ENCODE measurements around the gene SLC5A7. TPM values are rescaled to one million over a fixed set of nuclear protein-coding genes. Genes with fewer than 3 reads are reported as not detected.

Gene SLC5A7
- total and polyA plus RNA-seq, 2 donors (not counting 1 experiment from before 2014, with no cell fraction given), result not detected

GRCh38 chr2:108048752-108049151 lies 62.4 kb downstream of the SLC5A7 start:
- H3K27me3 Mint-ChIP-seq, result no peaks in the 10 kb centered on the region
- Histone ChIP-seq H3K27me3 (replicated peaks in 1 of 4; ENCODE audit: control extremely low read depth in 1 of 4, control insufficient read depth in 3 of 4, insufficient read depth in 4 of 4, low read length in 3 of 4) (no peaks in the 10 kb centered on the region), H4K20me1 (ENCODE audit: control insufficient read depth, insufficient read depth, low read length, poor library complexity, severe bottlenecking) (no peaks in the 10 kb centered on the region), H2AFZ (ENCODE audit: insufficient read depth, low read depth, low read length, poor library complexity, severe bottlenecking) (no peak overlapping the region), H3K4me2 (replicated peaks; ENCODE audit: low read depth, low read length, poor library complexity, severe bottlenecking) (no peak overlapping the region), H3K9ac (ENCODE audit: low read length) (no peak overlapping the region), H3K79me2 (ENCODE audit: control insufficient read depth, insufficient read depth, low read length) (no peaks in the 10 kb centered on the region), H3K27ac (ENCODE audit: low read length in 2 of 2) (no peak overlapping the region), H3K9me3 (ENCODE audit: control extremely low read depth in 1 of 3, control insufficient read depth in 2 of 3, insufficient read depth in 1 of 3, low read length in 2 of 3) (peaks cover 0 to 2% (median 0%) of the 10 kb centered on the region in 3 donors), H3K4me3 (ENCODE audit: control extremely low read depth in 1 of 5, extremely low read depth in 1 of 5, insufficient read depth in 1 of 5, low read depth in 2 of 5, low read length in 4 of 5) (no peak overlapping the region), H3K36me3 (replicated peaks in 1 of 2; ENCODE audit: control extremely low read depth in 1 of 2, control insufficient read depth in 1 of 2, extremely low read depth in 1 of 2, insufficient read depth in 2 of 2, low read length in 1 of 2) (no peaks in the 10 kb centered on the region), H3K4me1 (ENCODE audit: control insufficient read depth in 2 of 2, insufficient read depth in 2 of 2, low read length in 2 of 2) (no peaks in the 10 kb centered on the region)
- TF ChIP-seq EZH2 (IDR thresholded peaks at IDR 0.05; ENCODE audit: borderline replicate concordance, insufficient read depth, low read depth, low read length, poor library complexity, severe bottlenecking), result no peak
- no peak for TF ChIP-seq CTCF (IDR thresholded peaks at IDR 0.05)
- ChIA-PET POLR2A (no interaction called here), CTCF (no interaction called here)
- whole genome bisulfite sequencing (ENCODE audit: insufficient coverage), result 100% methylated on average over 1 of the region's 5 CpGs
- no peak overlapping the region for H3K4me3 Mint-ChIP-seq
- DNase-seq (no peak), ATAC-seq (ENCODE audit: low read depth) (no peak)
- intact Hi-C loops (cut with micrococcal nuclease), result no loop called here
- no peaks in the 10 kb centered on the region for H3K4me1 Mint-ChIP-seq
- H3K9me3 Mint-ChIP-seq (ENCODE audit: insufficient read depth), result peaks cover 3% of the 10 kb centered on the region
- no peak overlapping the region for H3K27ac Mint-ChIP-seq

- no peak overlapping the region for H3K4me2 ChIP-seq (replicated peaks; ENCODE audit: low read depth, low read length, poor library complexity, severe bottlenecking)
Observed at GRCh38 chr2:108058576-108059137, 72.3 kb downstream of the SLC5A7 start.

More at GRCh38 chr2:108058576-108059137, 72.3 kb downstream of the SLC5A7 start:
- no peaks in the 10 kb centered on the region for H3K4me1 ChIP-seq (ENCODE audit: control insufficient read depth in 2 of 2, insufficient read depth in 2 of 2, low read length in 2 of 2)
- H3K4me3 ChIP-seq (ENCODE audit: control extremely low read depth in 1 of 5, extremely low read depth in 1 of 5, insufficient read depth in 1 of 5, low read depth in 2 of 5, low read length in 4 of 5), result no peak overlapping the region
- no peaks in the 10 kb centered on the region for H3K9me3 Mint-ChIP-seq (ENCODE audit: insufficient read depth)
- no peaks in the 10 kb centered on the region for H3K36me3 ChIP-seq (replicated peaks in 1 of 2; ENCODE audit: control extremely low read depth in 1 of 2, control insufficient read depth in 1 of 2, extremely low read depth in 1 of 2, insufficient read depth in 2 of 2, low read length in 1 of 2)
- no peaks in the 10 kb centered on the region for H3K79me2 ChIP-seq (ENCODE audit: control insufficient read depth, insufficient read depth, low read length)
- H3K27ac ChIP-seq (ENCODE audit: low read length in 2 of 2), result no peak overlapping the region
- intact Hi-C loops (cut with micrococcal nuclease), result no loop called here
- H2AFZ ChIP-seq (ENCODE audit: insufficient read depth, low read depth, low read length, poor library complexity, severe bottlenecking), result no peak overlapping the region
- ATAC-seq (ENCODE audit: low read depth) (no peak), DNase-seq (no peak)
- no peak overlapping the region for H3K27ac Mint-ChIP-seq
- POLR2A ChIA-PET, result no interaction called here
- TF ChIP-seq EZH2 (IDR thresholded peaks at IDR 0.05; ENCODE audit: borderline replicate concordance, insufficient read depth, low read depth, low read length, poor library complexity, severe bottlenecking) (no peak), CTCF (IDR thresholded peaks at IDR 0.05) (no peak)
- no peaks in the 10 kb centered on the region for H3K27me3 ChIP-seq (replicated peaks in 1 of 4; ENCODE audit: control extremely low read depth in 1 of 4, control insufficient read depth in 3 of 4, insufficient read depth in 4 of 4, low read length in 3 of 4)
- no peaks in the 10 kb centered on the region for H4K20me1 ChIP-seq (ENCODE audit: control insufficient read depth, insufficient read depth, low read length, poor library complexity, severe bottlenecking)
- H3K9ac ChIP-seq (ENCODE audit: low read length), result no peak overlapping the region
- CTCF ChIA-PET, result no interaction called here
- H3K27me3 Mint-ChIP-seq, result no peaks in the 10 kb centered on the region
- no peak overlapping the region for H3K4me3 Mint-ChIP-seq
- no peaks in the 10 kb centered on the region for H3K9me3 ChIP-seq (ENCODE audit: control extremely low read depth in 1 of 3, control insufficient read depth in 2 of 3, insufficient read depth in 1 of 3, low read length in 2 of 3)
- no CpG with 5 or more reads among the region's 3 CpGs for WGBS (ENCODE audit: insufficient coverage)
- no peaks in the 10 kb centered on the region for H3K4me1 Mint-ChIP-seq
